Hepatic stellate cell (primary cell): ENCODE measurements around the gene TMEM94.
A peak's percentile ranks its signal among the peaks of the same experiment; 100 is the strongest.

Experiments
- DNase-seq: peaks from one replicate; pipeline ENCODE4 v3.0.0; 2011; ENCODE audit warnings: low spot score

TMEM94 gene

DNA sequence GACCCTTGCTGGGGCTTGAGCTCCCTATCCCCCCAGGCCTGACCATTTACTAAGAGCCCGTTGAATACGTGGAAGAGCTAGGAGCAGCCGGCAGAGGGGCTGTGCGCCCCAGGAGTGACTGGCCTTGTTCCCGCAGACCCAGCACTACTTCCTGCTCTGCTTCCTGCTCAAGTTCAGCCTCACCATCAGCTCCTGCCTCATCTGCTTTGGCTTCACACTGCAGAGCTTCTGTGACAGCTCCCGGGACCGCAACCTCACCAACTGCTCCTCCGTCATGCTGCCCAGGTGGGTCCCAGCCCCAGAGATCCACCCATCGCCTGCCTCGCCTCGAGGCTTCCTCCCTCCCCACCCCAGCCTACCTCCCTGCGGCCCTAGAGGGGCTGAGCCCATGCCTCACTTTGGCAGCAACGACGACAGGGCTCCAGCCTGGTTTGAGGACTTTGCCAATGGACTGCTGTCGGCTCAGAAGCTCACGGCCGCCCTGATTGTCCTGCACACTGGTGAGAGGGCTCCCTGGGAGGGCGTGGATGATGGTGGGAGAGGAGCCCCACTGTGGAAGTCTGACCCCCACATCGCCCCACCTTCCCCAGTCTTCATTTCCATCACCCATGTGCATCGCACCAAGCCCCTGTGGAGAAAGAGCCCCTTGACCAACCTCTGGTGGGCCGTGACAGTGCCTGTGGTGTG lies 41.7 kb downstream of the TMEM94 start:
- no peak for DNase-seq

DNA sequence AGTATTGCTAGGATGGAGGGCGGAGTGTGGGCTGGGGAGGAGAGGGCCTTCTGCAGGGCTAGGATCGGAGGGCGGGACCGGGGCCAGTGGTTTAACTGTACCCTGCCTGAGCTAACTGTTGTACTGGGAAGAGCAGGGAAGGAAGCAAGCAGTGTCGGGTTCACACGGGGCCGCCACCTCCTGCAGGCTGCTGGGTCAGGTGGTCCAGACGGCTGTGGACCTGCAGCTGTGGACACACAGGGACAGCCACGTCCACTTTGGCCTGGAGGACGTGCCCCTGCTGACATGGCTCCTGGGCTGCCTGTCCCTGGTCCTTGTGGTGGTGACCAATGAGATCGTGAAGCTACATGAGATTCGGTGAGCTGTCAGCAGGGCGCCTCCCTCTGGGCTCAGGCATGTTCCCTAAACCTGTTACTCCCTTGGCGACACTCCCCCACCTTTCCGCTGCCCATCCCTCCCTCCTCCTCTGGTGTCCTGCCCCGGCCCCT lies 42.3 kb downstream of the TMEM94 start:
- no peak for DNase-seq

DNA sequence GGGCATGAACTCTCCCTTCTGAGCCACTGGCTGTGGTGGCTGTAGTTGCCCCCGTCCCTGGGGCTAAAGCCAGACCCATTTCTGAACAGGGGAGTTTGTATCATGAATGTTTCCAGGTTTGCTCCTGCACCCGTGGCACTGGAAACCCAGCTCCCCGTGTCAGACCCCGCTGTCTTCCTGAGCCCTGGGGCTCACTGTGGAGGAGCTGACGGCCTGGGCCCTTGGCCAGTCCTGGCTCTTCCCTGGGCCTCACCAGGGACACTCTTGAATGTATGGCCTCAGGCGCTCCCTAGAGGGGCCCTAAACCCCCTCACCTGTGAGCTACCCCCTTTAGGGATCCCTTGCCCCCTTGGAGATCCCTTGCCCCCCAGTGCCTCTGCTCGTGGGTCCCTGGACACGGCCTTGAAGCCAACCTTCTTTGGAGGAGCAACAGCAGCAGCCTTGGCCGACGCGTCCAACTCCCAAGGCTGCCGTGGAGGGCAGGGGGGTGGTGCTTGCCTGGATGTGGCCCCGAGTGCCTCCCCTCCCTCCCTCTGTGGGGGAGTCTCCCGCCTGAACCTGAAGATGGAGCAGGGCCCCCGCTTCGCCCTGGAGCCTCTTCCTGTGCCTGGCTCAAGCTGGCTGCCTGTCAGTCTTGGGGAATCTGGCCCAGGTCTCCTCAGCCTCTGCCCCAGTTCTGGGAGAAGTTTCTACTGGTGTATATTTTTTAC lies 43.0 kb downstream of the TMEM94 start:
- no peak for DNase-seq

DNA sequence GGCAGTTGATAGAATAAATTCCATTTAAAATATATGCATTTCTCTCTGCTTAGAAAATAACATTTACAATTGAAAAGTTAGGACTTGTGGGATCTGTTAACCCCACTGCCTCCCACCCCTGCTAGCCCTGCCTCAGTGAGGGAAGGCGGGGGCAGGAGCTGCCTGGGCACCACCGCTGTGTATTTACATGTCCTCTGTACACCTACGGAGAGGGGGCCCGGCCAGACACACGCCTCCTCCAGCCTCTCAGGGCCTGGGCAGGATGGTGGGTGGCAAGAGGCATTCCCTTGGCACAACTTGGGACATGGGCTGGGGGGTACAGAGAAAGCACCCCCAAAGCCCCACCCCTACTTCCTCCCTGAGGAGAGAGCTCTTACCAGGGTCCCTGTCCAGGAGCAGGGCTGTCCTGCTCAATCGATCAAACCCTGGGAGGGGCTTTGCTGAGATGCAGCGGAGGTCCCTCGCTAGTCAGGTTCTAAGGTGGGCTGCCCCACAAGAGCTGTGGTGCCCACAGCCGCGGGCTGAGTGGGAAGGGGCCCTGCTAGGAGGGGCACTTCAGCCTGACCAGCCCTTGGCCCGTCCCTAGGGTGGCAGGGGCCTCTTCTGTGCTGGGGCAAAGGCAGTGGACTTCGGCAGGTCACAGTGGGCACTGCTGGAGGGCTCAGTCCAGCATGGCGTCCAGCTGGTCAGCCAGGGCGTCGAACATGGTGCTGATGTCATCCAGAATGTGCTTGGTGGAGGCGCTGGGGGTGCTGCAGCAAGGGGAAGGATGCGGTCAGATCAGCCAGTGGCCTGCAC lies 44.2 kb downstream of the TMEM94 start:
- DNase-seq = no peak

DNA sequence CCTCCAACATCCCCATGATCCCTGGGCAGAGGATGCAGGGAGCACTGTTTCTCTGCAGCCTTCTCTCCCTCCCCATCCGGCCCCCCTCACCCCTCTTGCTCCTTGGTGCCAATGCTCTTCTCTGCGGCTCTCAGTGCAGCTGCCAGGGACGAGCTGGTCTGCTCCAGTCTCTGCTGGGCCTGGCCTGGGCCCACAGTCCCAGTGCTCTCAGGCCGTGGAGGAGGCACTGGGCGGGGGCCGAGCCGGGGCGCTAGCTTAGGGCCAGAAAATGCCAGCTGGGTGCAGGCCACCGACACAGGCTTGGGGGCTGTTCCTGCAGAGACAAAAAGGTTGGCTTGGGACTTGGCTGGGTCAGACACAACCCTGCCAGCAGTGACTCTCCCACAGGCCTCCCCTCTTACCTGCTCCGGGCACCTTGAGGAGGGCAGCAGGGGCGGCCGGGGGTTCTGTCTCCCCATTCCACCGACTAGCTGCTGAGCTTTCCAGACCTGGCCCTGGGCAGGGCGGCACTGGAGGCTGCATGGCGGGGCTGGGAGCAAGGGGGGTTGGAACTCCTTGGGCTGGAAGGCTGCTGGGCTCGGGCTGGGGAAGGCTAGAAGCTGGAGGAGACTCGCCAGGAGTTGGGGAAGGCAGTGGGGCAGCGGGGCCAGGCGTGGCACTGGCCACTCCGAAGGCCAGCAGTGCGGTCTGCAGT lies 45.1 kb downstream of the TMEM94 start:
- DNase-seq = no peak

DNA sequence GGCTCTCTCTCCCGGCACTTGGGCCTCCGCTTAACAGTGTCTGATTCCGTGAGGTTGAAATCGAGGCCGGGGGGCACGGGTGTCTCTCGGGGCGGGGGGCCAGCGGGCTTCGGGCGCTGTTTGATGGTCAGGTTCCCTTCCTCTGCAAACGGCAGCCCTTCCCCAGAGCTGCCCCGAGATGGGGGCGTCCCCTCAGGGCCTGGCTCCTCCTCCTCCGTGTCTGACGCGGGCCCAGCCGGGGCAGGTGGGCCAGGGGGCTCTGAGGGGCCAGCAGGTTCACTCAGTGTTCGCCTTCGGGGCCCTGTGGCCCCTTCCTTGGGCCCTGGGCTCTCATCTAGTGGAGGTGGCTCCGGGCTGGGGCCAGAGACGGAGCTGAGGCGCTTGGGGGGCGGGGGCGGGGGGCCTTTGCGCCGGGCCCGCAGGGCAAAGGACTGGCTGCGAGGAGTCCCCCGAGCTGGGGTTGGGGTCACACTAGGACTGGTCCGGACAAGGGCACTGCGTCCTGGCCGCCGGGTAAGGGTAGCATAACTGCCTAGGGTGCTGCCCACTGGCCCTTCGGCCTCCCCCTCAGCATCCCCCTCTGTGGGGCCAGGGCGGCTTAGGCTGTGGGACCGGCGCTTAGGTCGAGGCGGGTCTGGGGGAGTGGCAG lies 45.8 kb downstream of the TMEM94 start:
- no peak for DNase-seq

DNA sequence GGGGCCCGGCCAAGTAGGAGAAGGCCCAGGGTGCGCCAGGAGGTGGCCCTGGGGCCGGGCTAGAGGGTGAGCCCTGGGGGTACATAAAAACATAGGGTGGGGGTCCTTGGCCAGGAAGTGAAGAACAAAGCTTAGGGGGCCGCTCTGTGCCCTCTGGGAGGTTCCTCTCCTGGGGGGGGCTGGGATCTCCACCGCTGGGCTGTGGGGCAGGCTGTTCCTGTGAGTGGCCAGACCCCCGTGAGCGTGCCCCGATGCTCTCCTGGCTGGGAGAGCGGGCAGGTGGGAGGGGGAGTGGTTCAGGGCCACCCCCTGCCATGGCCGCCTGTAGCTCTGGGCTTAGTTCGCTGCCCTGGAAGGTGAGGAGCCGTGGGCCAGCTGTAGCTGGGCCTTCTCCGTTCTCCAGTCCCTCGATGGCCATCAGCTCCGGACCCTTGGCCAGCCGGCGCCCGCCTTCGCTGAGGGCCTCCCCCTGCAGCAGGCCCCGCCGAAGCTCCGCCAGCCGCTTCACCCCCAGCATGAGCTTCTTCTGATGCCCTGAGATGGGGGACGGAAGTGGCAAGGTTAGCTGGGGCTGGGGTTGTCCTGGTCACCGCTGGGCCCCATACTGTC lies 46.4 kb downstream of the TMEM94 start:
- no peak for DNase-seq

DNA sequence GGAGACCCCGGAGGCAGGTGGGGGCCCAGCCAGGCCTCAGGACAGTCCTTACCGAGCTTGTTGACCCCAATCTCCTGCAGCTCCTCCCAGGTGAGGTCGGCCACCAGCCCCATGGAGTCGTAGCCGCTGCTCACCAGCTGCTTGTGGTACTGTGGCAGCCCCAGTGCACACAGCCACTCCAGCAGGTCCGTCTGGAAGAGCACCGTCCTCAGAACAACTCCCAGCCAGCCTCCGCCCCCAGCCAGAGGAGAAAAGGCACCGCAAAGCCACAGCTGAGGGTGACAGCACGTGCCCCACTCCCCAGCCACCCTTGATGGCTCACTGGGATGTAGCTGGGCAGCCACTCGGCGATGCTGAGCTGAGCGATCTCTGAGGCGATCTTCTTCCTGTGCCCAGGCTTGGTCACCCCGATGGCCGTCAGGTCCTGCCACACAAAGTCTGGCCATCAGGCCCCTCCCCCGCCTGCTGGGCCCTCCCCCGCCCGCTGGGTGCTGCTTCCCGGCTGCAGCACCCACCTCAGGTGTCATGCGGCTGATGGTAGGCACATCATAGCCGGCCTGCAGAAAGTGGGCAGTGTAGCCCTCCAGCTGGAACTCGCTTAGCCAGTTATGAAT lies 47.0 kb downstream of the TMEM94 start:
- DNase-seq = no peak

DNA sequence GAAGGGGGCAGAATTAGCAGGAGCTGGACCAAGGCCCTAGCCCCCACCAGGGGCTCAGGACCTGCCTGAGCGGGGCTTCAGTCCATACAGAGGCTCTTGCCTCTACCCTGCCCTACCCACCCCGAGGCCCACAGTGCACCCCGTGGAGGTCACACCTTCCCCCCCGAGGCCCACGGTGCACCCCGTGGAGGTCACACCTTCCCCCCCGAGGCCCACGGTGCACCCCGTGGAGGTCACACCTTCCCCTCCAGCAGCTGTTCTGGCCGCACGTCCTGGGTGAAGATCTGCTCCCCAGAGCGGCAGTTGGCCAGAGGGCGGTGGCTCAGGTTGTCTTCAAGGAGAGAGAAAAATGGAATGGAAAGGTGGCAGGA lies 47.5 kb downstream of the TMEM94 start:
- no peak for DNase-seq

DNA sequence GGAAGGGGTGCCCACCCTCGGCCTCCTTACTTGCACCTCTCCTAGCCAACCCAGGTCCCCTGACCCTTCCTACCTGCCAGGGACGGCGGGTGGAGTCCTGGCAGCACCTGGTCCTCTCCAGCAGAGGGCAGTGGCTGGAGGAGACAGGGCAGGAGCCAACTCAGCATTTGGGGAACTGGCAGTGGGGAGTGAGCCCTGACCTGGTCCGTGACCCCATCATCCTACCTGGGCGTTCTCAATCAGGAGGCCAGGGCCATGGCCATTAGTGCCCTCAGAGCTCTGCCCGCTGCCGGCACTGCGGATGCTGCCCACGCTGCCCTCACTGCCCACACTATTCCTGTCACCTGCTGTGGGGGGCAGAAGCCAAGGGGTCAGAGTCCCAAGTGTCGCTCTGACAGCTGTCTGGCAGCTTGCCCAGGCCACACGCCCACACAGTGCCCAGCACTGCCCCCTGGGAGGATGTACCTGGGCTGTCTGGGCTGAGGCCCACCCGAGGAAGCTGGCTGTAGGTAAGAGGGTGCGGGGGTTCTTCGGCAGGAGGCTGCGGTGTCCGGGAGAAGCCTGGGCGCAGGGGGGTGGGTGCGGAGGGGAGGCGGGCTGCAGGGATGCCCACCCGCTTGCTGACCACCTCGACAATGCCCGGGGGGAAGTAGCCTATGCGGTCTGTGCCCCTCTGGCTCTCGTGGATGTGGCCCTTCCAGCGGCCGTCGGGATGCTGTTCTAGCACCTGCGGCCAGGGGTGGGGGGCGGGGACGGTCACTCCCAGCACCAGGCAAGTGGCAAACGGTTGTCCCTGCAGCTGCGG lies 48.1 kb downstream of the TMEM94 start:
- DNase-seq = peak; percentile 55

DNA sequence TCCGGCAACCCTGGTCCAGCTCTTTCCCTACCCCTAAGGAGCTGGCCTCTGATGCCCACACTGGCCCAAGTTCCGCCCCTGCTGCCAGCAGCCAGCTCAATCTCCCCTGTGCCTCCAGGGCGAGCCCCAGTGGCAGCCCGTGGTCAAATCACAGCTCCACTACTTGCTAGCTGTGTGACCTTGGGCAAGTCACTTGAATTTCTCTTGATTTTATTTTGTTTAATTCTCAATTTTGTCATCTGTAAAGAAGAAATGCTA lies 48.6 kb downstream of the TMEM94 start:
- DNase-seq = no peak

DNA sequence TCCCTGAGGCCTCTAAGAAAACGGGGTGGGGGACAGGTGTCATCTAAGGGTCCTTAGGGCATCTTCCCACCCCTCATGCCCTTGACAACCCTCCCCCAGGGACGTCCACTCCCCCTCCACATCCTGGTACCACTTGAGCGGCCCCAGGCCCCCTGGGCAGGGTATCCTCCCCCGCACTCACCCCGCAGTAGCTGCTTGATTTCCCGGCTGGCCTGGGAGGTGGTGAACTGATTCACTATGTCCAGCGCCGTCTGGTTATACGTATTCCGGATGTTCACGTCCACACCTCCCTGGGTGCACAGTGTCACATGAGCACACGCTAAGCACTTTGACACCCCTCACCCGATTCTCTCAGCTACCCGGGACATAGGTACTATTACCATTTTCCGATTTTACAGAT lies 49.2 kb downstream of the TMEM94 start:
- DNase-seq = no peak

DNA sequence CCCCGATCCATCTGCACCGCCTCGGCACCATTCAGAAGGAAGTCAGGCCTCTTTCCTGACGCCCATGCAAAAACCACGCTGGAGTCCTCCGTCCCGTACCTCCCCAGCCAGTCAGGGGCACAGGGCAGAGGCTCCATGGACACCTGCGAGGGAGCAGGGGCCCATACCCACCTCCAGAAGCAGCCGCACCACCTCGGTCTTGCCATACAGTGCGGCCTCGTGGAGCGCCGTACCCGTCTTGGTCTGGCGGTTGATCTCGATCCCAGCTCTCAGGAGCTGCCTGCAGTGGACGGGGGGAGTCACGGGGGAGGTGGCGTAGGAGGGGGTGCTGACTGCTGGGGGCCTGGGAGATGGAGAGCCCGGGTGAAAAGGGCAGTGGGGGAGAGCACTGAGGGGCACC lies 49.7 kb downstream of the TMEM94 start:
- no peak for DNase-seq

DNA sequence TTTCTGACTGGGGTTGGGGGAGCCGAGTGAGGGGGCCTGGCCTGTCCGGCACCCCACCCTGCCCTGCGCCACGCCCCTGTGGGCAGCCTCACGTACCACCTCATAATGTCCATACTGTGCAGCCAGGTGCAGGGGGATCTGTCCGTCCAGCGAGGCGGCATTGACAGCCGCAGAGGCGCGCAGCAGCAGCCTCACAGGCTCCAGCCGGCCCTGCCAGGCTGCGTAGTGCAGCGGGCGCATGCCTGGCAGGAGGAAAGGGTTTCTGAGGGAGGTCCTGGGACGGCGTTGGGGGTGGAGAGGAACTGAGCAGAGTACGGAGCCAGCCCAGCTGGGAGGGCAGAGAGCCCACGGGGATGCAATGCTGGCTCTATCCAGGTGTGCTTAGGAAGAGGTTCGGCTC lies 50.5 kb downstream of the TMEM94 start:
- DNase-seq = no peak

DNA sequence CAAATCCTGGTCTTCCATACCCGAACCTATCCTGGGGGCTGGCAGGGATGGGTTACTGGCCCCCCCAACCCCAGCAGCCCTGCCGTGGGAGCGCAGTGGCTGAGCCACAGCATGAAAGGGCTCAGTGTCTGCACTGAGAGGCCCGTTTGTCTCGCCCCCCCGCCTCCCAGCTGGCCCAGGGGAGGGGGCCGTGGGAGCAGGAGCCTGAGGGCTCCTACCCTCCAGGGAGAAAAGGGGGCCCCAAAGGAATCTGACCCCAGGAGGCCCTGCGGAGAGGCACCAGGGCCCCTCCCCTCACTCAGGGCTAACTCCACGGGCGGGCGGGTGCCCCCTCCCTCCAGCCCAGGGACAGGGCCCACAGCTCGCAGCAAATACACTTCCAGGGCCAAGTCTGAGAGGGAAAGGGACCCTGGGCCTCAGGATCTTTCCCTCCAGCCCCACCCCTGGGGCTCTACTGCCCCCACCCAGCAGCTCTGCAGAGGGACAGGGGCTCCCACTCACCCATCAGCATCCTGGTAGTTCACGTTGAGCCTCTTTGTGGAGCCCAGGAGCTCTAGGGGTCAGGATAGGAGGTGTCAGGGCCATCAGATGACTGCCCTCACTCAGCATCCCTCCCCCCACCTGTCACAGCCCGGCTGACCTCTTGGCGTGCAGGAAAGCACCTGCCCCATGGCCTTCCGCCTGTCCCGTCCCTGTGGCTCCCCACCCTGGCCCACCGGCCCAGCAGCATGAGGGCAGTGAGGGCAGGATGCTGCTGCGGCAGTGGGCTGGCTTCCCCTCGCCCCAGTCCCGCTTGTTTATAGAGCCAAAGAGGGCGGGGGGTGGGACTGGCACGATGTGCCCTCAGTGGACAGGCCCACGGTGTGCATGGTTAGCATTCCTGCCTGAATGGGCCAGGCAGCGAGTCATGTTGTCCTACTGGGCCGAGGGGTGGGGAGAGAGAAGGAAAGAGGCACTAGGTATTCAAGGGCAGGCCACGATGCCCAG lies 51.6 kb downstream of the TMEM94 start:
- DNase-seq = no peak

DNA sequence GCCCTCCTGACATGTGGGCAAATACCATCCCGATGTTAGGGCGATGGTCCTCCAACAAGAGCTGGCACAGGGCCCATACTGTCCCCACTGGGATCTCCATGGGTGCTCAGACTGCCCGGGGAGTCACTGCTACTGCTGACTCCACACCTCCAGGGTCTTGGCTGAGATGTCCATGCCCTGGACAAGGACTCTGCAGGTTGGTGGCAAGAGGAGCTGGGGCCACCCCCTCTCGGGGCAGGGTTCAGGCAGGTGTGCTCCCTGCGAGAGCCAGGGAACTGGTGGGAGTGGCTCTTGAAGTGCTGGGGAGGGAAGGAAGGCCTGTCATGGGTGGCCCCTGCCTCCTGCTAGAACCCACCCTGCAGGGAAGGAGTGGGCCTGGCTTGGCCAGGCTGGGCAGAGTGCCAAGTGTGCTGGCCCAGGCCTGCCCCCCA lies 52.5 kb downstream of the TMEM94 start:
- DNase-seq = no peak

DNA sequence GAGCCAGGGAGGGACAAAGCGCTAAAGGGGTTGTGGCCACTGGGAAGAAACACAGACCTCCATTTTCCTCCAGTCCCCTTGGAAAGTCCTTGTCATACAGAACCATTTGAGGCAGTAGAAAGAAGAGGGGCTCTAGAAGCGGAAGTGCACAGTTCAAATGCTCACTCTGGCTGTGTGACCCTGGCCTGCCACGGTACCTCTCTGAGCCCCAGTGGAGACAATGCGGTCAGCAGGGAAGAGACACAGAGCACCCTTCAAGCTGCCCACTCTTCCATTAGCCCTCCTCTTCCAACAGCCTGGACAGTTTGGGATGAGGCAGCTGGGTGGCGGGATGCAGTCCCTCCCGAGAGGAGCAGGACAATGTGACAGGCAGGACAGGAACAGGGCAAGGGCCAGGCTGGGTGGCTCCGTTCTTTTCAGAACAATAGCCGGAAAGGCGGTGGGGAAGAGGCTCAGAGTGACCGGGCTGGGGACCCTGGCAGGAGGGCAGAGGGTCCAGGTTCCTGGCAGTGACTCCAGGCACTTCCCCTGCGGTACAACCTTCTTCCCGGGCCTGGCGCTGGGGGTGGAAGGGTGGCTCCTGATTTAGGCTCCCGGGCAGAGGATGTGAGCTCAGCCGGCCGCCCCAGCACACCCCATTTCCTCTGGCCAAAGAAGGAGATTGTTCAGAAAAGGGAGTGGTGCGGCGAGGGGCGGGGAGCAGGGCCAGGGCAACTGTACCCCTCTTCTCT lies 53.3 kb downstream of the TMEM94 start:
- DNase-seq = no peak

DNA sequence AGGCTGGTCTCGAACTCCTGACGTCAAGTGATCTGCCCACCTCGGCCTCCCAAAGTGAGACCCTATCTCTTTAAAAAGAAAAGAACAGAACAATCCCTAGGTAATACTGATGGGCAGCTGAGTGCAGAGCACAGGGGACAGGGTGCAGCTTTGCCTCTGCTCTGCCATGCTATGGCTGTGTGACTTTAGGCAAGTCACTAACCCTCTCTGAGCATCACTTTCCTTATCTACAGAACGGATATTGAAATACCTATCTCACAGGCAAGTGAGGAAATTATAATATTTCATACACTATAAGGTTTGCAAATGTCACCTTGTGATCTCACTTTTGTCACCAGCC lies 54.8 kb downstream of the TMEM94 start:
- no peak for DNase-seq
